HCT116 (cell line): Measurements from ENCODE around the gene COL18A1. TPM values are rescaled to one million over a fixed set of nuclear protein-coding genes. Genes with fewer than 3 reads are reported as not detected.

Source experiments
- ATAC-seq: fragments of 200-7000 bp; cut with Tn5 transposase; 2 replicates; pipeline ENCODE4 v1.9.1; 2020; ENCODE audit warnings: mild to moderate bottlenecking, moderate library complexity
- BruUV-seq: library from RNA; stranded (reverse); fragments of 400-500 nt; replicated peaks from 2 replicates; lab custom pipeline; 2021; lab: Mats Ljungman, UMichigan
- CTCF ChIA-PET: fragments of 300-600 bp; sonication (Branson Sonifier 250); formaldehyde crosslinking; loops from one replicate; lab custom pipeline; 2021; ENCODE audit warnings: antibody characterized with exemption; lab: Charles Lee
- POLR2A ChIA-PET: fragments of 300-600, 350-600 bp; sonication (Branson Sonifier 250); formaldehyde crosslinking; loops from one replicate; lab custom pipeline; 2021; ENCODE audit warnings: antibody characterized with exemption; lab: Charles Lee
- RAD21 ChIA-PET, 2 experiments: fragments of 300-600 bp; sonication (Branson Sonifier 250); formaldehyde crosslinking; loops; one replicate each; lab custom pipeline; 2023; ENCODE audit warnings: low total read pairs in 2 of 2; ENCODE audit not compliant: uncharacterized antibody in 2 of 2, unreplicated experiment in 2 of 2, low non-redundant PET in 1 of 2; lab: Charles Lee
- DNase-seq: peaks from one replicate; pipeline ENCODE4 v3.0.0-alpha.2; 2010; ENCODE audit warnings: low read depth, low spot score
- H2AFZ ChIP-seq: fragments of 200-600 bp; shearing (Covaris generic), sonication (generic); 2 replicates; pipeline ENCODE4 v1.6.1; 2017; ENCODE audit warnings: low read depth, mixed run types, mixed read lengths, antibody characterized with exemption, low read length; ENCODE audit not compliant: poor library complexity, severe bottlenecking
- H3K27ac ChIP-seq: 2 replicates; pipeline ENCODE4 v1.5.1; 2012; ENCODE audit warnings: low read depth, low read length
- H3K27me3 ChIP-seq: fragments of 200-600 bp; sonication (generic); 2 replicates; pipeline ENCODE4 v1.6.1; 2016; ENCODE audit warnings: mixed run types, low read length, mixed read lengths; ENCODE audit not compliant: insufficient read depth
- H3K36me3 ChIP-seq, 2 experiments: fragments of 200-500 bp in 1 of 2; fragments of 200-600 bp in 1 of 2; sonication (Bioruptor generic) in 1 of 2; sonication (generic) in 1 of 2; 2 replicates each; pipeline versions ENCODE4 v1.5.1 to v1.6.1; 2014 to 2016; ENCODE audit warnings: low read length in 2 of 2, inconsistent platforms in 1 of 2, mixed read lengths in 1 of 2, mixed run types in 1 of 2; ENCODE audit not compliant: insufficient read depth in 2 of 2, control insufficient read depth in 1 of 2
- H3K4me1 ChIP-seq, 2 experiments: fragments of 200-600 bp in 1 of 2; sonication (generic) in 1 of 2; 2 replicates each; pipeline versions ENCODE4 v1.5.1 to v1.6.1; 2012 to 2017; ENCODE audit warnings: low read length in 2 of 2, inconsistent platforms in 1 of 2, mild to moderate bottlenecking in 1 of 2, mixed read lengths in 1 of 2, mixed run types in 1 of 2, moderate library complexity in 1 of 2; ENCODE audit not compliant: insufficient read depth in 2 of 2, control insufficient read depth in 1 of 2
- H3K4me2 ChIP-seq: fragments of 200-600 bp; sonication (generic); 2 replicates; pipeline ENCODE4 v1.6.1; 2017; ENCODE audit warnings: mixed run types, low read length, mixed read lengths
- H3K4me3 ChIP-seq, 2 experiments: fragments of 200-600 bp in 1 of 2; sonication (generic) in 1 of 2; replicated peaks in 1 of 2; 2 replicates each; pipeline ENCODE4 v1.5.1; 2011 to 2016; ENCODE audit warnings: low read length in 2 of 2, control low read depth in 1 of 2, low read depth in 1 of 2, mild to moderate bottlenecking in 1 of 2, mixed read lengths in 1 of 2, mixed run types in 1 of 2
- H3K79me2 ChIP-seq: fragments of 200-600 bp; sonication (generic); 2 replicates; pipeline ENCODE4 v1.6.1; 2017; ENCODE audit warnings: mild to moderate bottlenecking, mixed run types, low read length, moderate library complexity, mixed read lengths; ENCODE audit not compliant: insufficient read depth
- H3K9ac ChIP-seq: fragments of 200-600 bp; sonication (generic); 2 replicates; pipeline ENCODE4 v1.6.1; 2016; ENCODE audit warnings: low read length, mixed read lengths
- H3K9me2 ChIP-seq: fragments of 200-600 bp; sonication (generic), shearing (Covaris generic); 2 replicates; pipeline ENCODE4 v1.6.1; 2017; ENCODE audit warnings: mixed run types, mild to moderate bottlenecking, moderate library complexity; ENCODE audit not compliant: insufficient read depth
- H3K9me3 ChIP-seq, 2 experiments: fragments of 200-500 bp in 1 of 2; fragments of 200-600 bp in 1 of 2; sonication (Bioruptor generic) in 1 of 2; sonication (generic) in 1 of 2; 2 replicates each; pipeline ENCODE4 v1.6.1; 2014 to 2017; ENCODE audit warnings: low read length in 2 of 2, mixed read lengths in 2 of 2, inconsistent platforms in 1 of 2, low read depth in 1 of 2, mild to moderate bottlenecking in 1 of 2, mixed run types in 1 of 2, moderate library complexity in 1 of 2; ENCODE audit not compliant: control insufficient read depth in 1 of 2, insufficient read depth in 1 of 2
- H4K20me1 ChIP-seq: fragments of 200-600 bp; sonication (generic), shearing (Covaris generic); 2 replicates; pipeline ENCODE4 v1.6.1; 2017; ENCODE audit warnings: mixed run types, mild to moderate bottlenecking, moderate library complexity; ENCODE audit not compliant: insufficient read depth
- CBX3 ChIP-seq: IDR thresholded peaks from 2 replicates; pipeline ENCODE4 v1.6.1; 2012; ENCODE audit warnings: low read depth
- CTCF ChIP-seq, 3 experiments: fragments of 200-600 bp in 1 of 3; sonication (generic) in 1 of 3; IDR thresholded peaks in 2 of 3; conservative IDR thresholded peaks in 1 of 3; 2 replicates each; pipeline ENCODE4 v1.5.1; 2012 to 2017; ENCODE audit warnings: low read depth in 2 of 3, low read length in 2 of 3, antibody characterized with exemption in 1 of 3, borderline replicate concordance in 1 of 3, control low read depth in 1 of 3, mild to moderate bottlenecking in 1 of 3, mixed read lengths in 1 of 3, mixed run types in 1 of 3, moderate library complexity in 1 of 3; ENCODE audit not compliant: insufficient read depth in 1 of 3
- EGR1 ChIP-seq: IDR thresholded peaks from 2 replicates; pipeline ENCODE4 v1.6.1; 2012; ENCODE audit warnings: low read depth
- EZH2 ChIP-seq: fragments of 200-600 bp; sonication (generic); IDR thresholded peaks from 2 replicates; pipeline ENCODE4 v1.6.1; 2017; ENCODE audit warnings: antibody characterized with exemption, mixed run types
- JUND ChIP-seq: IDR thresholded peaks from 2 replicates; pipeline ENCODE4 v1.6.1; 2012
- POLR2AphosphoS5 ChIP-seq: IDR thresholded peaks from 2 replicates; pipeline ENCODE4 v1.6.1; 2011; ENCODE audit warnings: mild to moderate bottlenecking, low read depth, low read length, moderate library complexity
- RAD21 ChIP-seq: IDR thresholded peaks from 2 replicates; pipeline ENCODE4 v1.6.1; 2012; ENCODE audit warnings: low read depth, mild to moderate bottlenecking
- SIN3A ChIP-seq: IDR thresholded peaks from 2 replicates; pipeline ENCODE4 v1.6.1; 2012; ENCODE audit warnings: low read depth
- TCF7L2 ChIP-seq: IDR thresholded peaks from 2 replicates; pipeline ENCODE4 v1.7.0; 2011; ENCODE audit warnings: borderline replicate concordance, inconsistent platforms; ENCODE audit not compliant: insufficient read depth, insufficient read length; ENCODE audit errors: extremely low read depth
- YY1 ChIP-seq: IDR thresholded peaks from 2 replicates; pipeline ENCODE4 v1.6.1; 2011; ENCODE audit warnings: low read length, low read depth, moderate library complexity, mild to moderate bottlenecking; ENCODE audit not compliant: insufficient replicate concordance; ENCODE audit errors: extremely low read depth
- ZFX ChIP-seq: fragments of 450-650 bp; IDR thresholded peaks from 2 replicates; pipeline ENCODE4 v1.6.1; 2017
- ZNF274 ChIP-seq: fragments of 200-500 bp; sonication (Bioruptor generic); IDR thresholded peaks from 2 replicates; pipeline ENCODE4 v1.6.1; 2014; ENCODE audit warnings: mild to moderate bottlenecking, low read depth, low read length, inconsistent platforms
- intact Hi-C: fragments of 100-400 bp; cut with micrococcal nuclease; formaldehyde crosslinking; loops from 2 replicates; pipeline ENCODE4 v1.10.0; 2022
- total RNA-seq: library from RNA; stranded (reverse); gene quantifications from one replicate; pipeline ENCODE4 v1.2.1, GENCODE V29; 2021; ENCODE audit not compliant: unreplicated experiment

COL18A1 gene
- total RNA-seq, 1 experiment from 2014 or later: 59.5 TPM

- H3K4me3 ChIP-seq: no peak overlapping the region
- no peak for TF ChIP-seq JUND
- TF ChIP-seq POLR2AphosphoS5: no peak
- no peak for TF ChIP-seq YY1
- no peak for TF ChIP-seq TCF7L2
- no peak for TF ChIP-seq EGR1
- TF ChIP-seq SIN3A: no peak
- TF ChIP-seq CTCF (IDR thresholded peaks at IDR 0.05 in 2 of 3, conservative IDR thresholded peaks at IDR 0.05 in 1 of 3; ENCODE audit: borderline replicate concordance in 1 of 3, insufficient read depth in 1 of 3, low read depth in 2 of 3, low read length in 2 of 3): no peak
- TF ChIP-seq CBX3: no peak
- no peak for TF ChIP-seq EZH2
- no peak for TF ChIP-seq ZNF274
- no peak for TF ChIP-seq RAD21
- no peak for TF ChIP-seq ZFX
- POLR2A ChIA-PET: no interaction called here
- no peaks in the 10 kb centered on the region for H3K27me3 ChIP-seq
- H3K79me2 ChIP-seq: peaks cover 4% of the 10 kb centered on the region; the same call in 1 of the 2 replicates
- peaks cover 5 to 13% of the 10 kb centered on the region in 2 experiments; a peak in 3 of 4 replicates for H3K4me1 ChIP-seq
- RAD21 ChIA-PET: no interaction called here
- intact Hi-C loops: loop anchor here (10.0 kb wide), 1 partner anchor 355 kb away; no protein-coding TSS in a partner anchor
- no peak overlapping the region for H3K9ac ChIP-seq
- no peak overlapping the region for H3K4me2 ChIP-seq
- H4K20me1 ChIP-seq: no peaks in the 10 kb centered on the region
- H3K27ac ChIP-seq: no peak overlapping the region
- peaks cover 0 to 12% of the 10 kb centered on the region in 2 experiments; a peak in 1 of 4 replicates for H3K36me3 ChIP-seq
- no TSS peak for BruUV-seq
- ATAC-seq: no peak
- CTCF ChIA-PET: interaction anchor here (0.7 kb wide), 1 partner anchor 12 kb away, joined by 3 read pairs; no protein-coding TSS in a partner anchor
- H2AFZ ChIP-seq: no peak overlapping the region
- no peaks in the 10 kb centered on the region for H3K9me2 ChIP-seq
- no peak for DNase-seq
- H3K9me3 ChIP-seq: no peaks in the 10 kb centered on the region
These were observed 65.1 kb downstream of the COL18A1 start for GRCh38 chr21:45470087-45470515.
